ENCODE data around the gene LRRC3.

The LRRC3 gene

DNA sequence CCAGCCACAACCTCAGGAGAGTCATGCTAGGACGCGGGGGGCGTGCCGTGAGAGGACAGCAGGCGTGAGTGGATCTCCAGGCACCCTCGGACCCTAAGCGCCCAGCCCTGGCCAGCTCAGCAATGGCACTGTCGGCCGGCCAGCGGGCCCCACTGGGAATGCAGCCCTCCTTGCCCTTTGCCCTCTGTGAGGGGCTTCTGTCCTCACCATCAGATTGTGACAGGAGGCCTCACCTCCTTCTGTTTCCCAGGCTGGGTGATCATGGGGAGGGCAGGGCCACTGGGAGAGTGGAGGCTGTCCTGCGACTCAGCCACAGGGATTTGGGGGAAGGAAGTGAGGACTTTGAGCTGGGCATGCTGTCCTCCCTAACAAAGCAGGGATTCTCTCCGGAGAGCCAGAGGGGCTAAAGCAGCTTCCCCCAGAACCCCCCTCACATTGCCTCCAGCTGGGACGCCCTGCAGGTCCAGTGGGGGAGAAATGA, 6.6 kb upstream of the LRRC3 start:
- Histone ChIP-seq H3K4me1 (ENCODE audit: control insufficient read depth in 2 of 2, insufficient read depth in 2 of 2, low read length in 2 of 2) (no peaks in the 10 kb centered on the region), H3K4me3 (ENCODE audit: low read length in 2 of 2) (no peak overlapping the region), H3K36me3 (ENCODE audit: control insufficient read depth in 2 of 2, insufficient read depth in 2 of 2, low read length in 2 of 2) (no peaks in the 10 kb centered on the region), H3K27ac (ENCODE audit: low read depth in 2 of 2, low read length in 2 of 2) (no peak overlapping the region), H3K9me3 (ENCODE audit: control insufficient read depth in 2 of 2, low read length in 2 of 2) (peaks cover 0 to 2% of the 10 kb centered on the region in 2 donors), H3K27me3 (ENCODE audit: control insufficient read depth in 2 of 2, insufficient read depth in 2 of 2, low read length in 2 of 2) (peaks cover 0 to 9% of the 10 kb centered on the region in 2 donors), H3K9ac (ENCODE audit: low read depth in 1 of 2, low read length in 2 of 2) (no peak overlapping the region)

DNA sequence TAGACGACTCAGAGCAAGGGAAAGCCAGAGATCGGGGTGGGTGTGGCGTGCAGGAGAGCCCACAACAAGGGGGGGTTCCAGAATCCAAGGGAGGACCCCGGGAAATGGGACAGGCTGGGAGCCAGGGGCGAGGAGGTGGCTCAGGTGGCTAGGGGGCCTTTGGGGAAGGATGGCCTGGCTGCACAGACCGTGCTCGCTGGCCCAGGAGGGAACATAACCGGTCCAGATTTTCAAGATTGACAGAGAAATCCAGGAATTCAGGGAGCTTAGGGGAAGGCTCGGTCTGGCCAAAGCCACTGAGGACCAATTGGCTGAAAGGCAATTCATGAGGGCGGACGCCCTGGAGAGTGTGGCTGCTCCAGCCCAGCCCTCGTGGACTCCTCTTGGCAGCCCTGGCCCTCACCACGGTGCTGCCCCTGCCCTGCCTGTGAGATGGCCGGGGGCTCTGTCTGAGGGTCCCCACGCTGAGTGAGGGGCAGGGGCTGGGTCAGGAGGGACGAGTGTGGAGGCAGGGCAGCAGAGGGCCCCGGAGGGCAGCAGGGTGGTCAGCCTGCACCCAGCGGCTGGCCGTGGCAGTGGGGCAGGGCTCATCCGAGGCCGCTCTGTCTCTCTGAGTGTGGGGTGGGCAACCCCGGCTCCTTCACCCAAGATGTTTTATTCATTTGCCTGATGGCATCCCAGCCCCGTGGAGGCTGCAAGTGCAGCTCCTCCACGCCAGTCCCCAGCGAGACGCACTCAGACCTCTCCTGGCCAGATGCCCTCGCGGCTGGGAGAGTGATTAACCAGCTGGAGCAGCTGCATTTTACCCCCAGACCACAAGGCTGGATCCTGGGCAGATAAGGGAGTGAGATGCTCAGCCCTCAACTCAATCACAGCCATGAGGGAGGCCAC, 5.6 kb upstream of the LRRC3 start:
- no peak overlapping the region for H3K27ac ChIP-seq (ENCODE audit: low read depth in 2 of 2, low read length in 2 of 2)

DNA sequence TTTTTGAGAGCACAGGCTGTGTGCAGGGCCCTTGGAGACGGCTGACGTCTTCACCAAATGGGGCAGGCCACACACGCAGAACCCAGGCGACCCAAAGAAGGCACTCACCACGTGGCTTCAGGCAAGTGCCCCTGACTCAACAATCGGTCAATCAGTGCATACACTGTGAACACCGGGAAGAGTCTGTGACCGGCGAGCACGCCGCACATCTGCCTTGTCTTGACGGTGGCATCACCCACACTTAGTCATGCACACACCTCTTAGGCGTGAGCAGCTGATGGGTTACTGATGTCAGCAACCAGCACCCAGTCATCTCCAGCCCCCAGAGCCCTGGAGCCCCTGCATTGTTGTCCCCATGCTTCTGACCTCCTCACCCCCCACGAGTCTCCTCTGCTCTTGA, 4.9 kb upstream of the LRRC3 start:
- H3K36me3 ChIP-seq (ENCODE audit: control insufficient read depth in 2 of 2, insufficient read depth in 2 of 2, low read length in 2 of 2) = no peaks in the 10 kb centered on the region
- H3K4me1 ChIP-seq (ENCODE audit: control insufficient read depth in 2 of 2, insufficient read depth in 2 of 2, low read length in 2 of 2) = no peaks in the 10 kb centered on the region
- peaks cover 0 to 9% of the 10 kb centered on the region in 2 donors for H3K27me3 ChIP-seq (ENCODE audit: control insufficient read depth in 2 of 2, insufficient read depth in 2 of 2, low read length in 2 of 2)
- H3K9me3 ChIP-seq (ENCODE audit: control insufficient read depth in 2 of 2, low read length in 2 of 2) = peaks cover 0 to 7% of the 10 kb centered on the region in 2 donors
- no peak overlapping the region for H3K9ac ChIP-seq (ENCODE audit: low read depth in 1 of 2, low read length in 2 of 2)
- no peak overlapping the region for H3K4me3 ChIP-seq (ENCODE audit: low read length in 2 of 2)
- H3K27ac ChIP-seq (ENCODE audit: low read depth in 2 of 2, low read length in 2 of 2) = no peak overlapping the region

More for the DNA sequence above, 5.6 kb upstream of the LRRC3 start:
- H3K4me1 ChIP-seq (ENCODE audit: control insufficient read depth in 2 of 2, insufficient read depth in 2 of 2, low read length in 2 of 2) = no peaks in the 10 kb centered on the region
- no peaks in the 10 kb centered on the region for H3K36me3 ChIP-seq (ENCODE audit: control insufficient read depth in 2 of 2, insufficient read depth in 2 of 2, low read length in 2 of 2)
- H3K27me3 ChIP-seq (ENCODE audit: control insufficient read depth in 2 of 2, insufficient read depth in 2 of 2, low read length in 2 of 2) = peaks cover 0 to 9% of the 10 kb centered on the region in 2 donors
- H3K9ac ChIP-seq (ENCODE audit: low read depth in 1 of 2, low read length in 2 of 2) = no peak overlapping the region
- peaks cover 0 to 6% of the 10 kb centered on the region in 2 donors for H3K9me3 ChIP-seq (ENCODE audit: control insufficient read depth in 2 of 2, low read length in 2 of 2)
- no peak overlapping the region for H3K4me3 ChIP-seq (ENCODE audit: low read length in 2 of 2)

DNA sequence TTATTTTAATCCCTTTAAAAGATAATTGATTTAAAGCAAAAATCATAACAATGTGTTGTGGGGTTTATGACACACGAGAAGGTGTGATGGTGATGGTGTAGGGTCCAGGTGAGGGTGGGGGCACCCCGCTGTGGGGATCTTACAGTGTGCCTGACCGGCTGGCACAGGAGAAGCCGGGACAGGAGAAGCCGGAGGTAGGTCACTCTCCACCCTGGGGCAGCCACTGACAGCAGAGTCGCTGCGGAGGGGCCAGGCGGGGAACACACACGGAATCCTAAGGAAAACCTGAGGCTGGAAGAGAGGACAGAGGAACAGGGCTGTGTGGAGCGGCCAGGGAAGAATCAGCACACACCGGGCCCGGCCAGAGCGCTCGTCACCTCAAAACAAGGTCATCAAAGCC, 4.3 kb upstream of the LRRC3 start:
- Histone ChIP-seq H3K4me3 (ENCODE audit: low read length in 2 of 2) (no peak overlapping the region), H3K27ac (ENCODE audit: low read depth in 2 of 2, low read length in 2 of 2) (no peak overlapping the region), H3K9me3 (ENCODE audit: control insufficient read depth in 2 of 2, low read length in 2 of 2) (peaks cover 0 to 7% of the 10 kb centered on the region in 2 donors), H3K36me3 (ENCODE audit: control insufficient read depth in 2 of 2, insufficient read depth in 2 of 2, low read length in 2 of 2) (no peaks in the 10 kb centered on the region), H3K27me3 (ENCODE audit: control insufficient read depth in 2 of 2, insufficient read depth in 2 of 2, low read length in 2 of 2) (peaks cover 0 to 9% of the 10 kb centered on the region in 2 donors), H3K4me1 (ENCODE audit: control insufficient read depth in 2 of 2, insufficient read depth in 2 of 2, low read length in 2 of 2) (peaks cover 0 to 1% of the 10 kb centered on the region in 2 donors), H3K9ac (ENCODE audit: low read depth in 1 of 2, low read length in 2 of 2) (no peak overlapping the region)

DNA sequence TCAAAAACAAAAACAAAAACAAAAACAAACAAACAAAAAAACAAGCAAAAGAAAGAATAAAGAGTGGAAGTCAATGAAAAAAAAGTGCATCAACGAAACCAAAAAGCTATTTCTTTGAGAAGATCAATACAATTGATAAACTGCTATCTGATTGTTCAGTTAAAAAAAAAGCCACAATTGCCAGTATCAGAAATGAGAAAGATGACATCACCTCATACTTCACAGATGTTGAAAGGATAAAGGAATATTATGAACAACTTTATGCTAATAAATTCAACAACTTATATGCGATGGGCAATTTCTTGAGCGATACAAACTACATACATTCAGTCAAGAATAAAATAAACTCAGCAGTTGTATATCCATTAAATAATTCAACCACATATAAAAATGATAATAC, 2.2 kb upstream of the LRRC3 start:
- Histone ChIP-seq H3K36me3 (ENCODE audit: control insufficient read depth in 2 of 2, insufficient read depth in 2 of 2, low read length in 2 of 2) (no peaks in the 10 kb centered on the region), H3K27ac (ENCODE audit: low read depth in 2 of 2, low read length in 2 of 2) (no peak overlapping the region), H3K9ac (ENCODE audit: low read depth in 1 of 2, low read length in 2 of 2) (no peak overlapping the region), H3K27me3 (ENCODE audit: control insufficient read depth in 2 of 2, insufficient read depth in 2 of 2, low read length in 2 of 2) (peaks cover 0 to 5% of the 10 kb centered on the region in 2 donors), H3K4me1 (ENCODE audit: control insufficient read depth in 2 of 2, insufficient read depth in 2 of 2, low read length in 2 of 2) (peaks cover 7 to 10% of the 10 kb centered on the region in 2 donors), H3K9me3 (ENCODE audit: control insufficient read depth in 2 of 2, low read length in 2 of 2) (peaks cover 0 to 7% of the 10 kb centered on the region in 2 donors), H3K4me3 (ENCODE audit: low read length in 2 of 2) (no peak overlapping the region)

DNA sequence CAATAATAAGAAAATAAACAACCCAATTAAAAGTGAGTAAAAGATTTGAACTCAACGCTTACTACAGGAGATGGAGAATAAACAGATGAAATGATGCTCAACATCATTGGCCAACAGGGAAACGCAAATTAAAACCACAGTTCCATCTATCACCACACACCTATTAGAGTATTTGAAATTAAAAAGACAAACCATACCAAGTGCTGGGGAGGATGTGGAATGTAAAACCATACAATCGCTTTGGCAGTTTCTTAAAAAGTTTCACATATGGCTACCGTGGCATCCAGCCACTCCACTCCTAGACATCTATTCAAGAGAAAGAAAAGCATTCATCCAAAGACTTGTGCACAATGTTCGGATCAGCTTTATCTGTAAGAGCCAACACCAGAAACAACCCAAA, 1.3 kb upstream of the LRRC3 start:
- peaks cover 0 to 5% of the 10 kb centered on the region in 2 donors for H3K27me3 ChIP-seq (ENCODE audit: control insufficient read depth in 2 of 2, insufficient read depth in 2 of 2, low read length in 2 of 2)
- no peaks in the 10 kb centered on the region for H3K36me3 ChIP-seq (ENCODE audit: control insufficient read depth in 2 of 2, insufficient read depth in 2 of 2, low read length in 2 of 2)
- H3K4me1 ChIP-seq (ENCODE audit: control insufficient read depth in 2 of 2, insufficient read depth in 2 of 2, low read length in 2 of 2) = peaks cover 7 to 10% of the 10 kb centered on the region in 2 donors
- H3K27ac ChIP-seq (ENCODE audit: low read depth in 2 of 2, low read length in 2 of 2) = no peak overlapping the region
- no peak overlapping the region for H3K9ac ChIP-seq (ENCODE audit: low read depth in 1 of 2, low read length in 2 of 2)
- H3K9me3 ChIP-seq (ENCODE audit: control insufficient read depth in 2 of 2, low read length in 2 of 2) = peaks cover 0 to 7% of the 10 kb centered on the region in 2 donors
- no peak overlapping the region for H3K4me3 ChIP-seq (ENCODE audit: low read length in 2 of 2)

DNA sequence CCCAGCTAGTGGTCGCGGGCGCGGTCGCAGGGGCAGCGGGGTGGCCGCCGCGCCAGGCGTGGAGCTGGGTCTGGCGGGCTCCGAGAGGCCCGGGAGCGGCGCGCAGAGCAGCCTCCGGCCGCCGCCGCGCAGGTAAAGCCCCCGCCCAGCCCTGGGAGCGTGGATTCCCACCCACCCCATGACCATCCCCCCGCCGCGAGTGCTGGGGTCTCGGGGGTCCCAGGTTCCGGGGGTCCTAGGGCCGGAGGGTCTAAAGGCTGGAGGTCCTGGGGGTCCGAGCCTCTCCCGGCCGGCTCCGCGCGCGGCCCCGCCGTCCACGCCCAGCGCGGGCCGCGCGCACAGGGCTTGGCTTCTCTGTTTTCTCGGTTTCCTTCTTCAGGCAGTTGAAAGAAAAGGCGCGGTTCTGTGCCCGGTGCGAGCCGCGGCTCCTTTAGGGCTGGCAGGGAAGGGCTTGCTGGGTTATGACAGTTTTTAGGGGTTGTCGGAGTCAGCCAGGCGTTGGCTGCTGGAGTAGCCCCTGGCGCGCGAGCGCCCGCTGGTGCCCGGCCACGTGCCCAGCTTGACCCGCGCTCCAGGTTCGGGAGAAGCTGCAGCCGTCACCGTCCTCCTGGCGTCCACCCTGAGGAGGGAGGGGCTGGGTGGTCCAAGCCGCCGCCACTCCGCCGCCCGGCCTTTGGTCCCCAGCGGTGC, 359 bp downstream of the LRRC3 start:
- peaks cover 7 to 10% of the 10 kb centered on the region in 2 donors for H3K4me1 ChIP-seq (ENCODE audit: control insufficient read depth in 2 of 2, insufficient read depth in 2 of 2, low read length in 2 of 2)
- peak overlapping the region; percentile 47 to 54 for H3K9ac ChIP-seq (ENCODE audit: low read depth in 1 of 2, low read length in 2 of 2)
- peaks cover 0 to 3% of the 10 kb centered on the region in 2 donors for H3K27me3 ChIP-seq (ENCODE audit: control insufficient read depth in 2 of 2, insufficient read depth in 2 of 2, low read length in 2 of 2)
- no peaks in the 10 kb centered on the region for H3K36me3 ChIP-seq (ENCODE audit: control insufficient read depth in 2 of 2, insufficient read depth in 2 of 2, low read length in 2 of 2)
- peaks cover 0 to 7% of the 10 kb centered on the region in 2 donors for H3K9me3 ChIP-seq (ENCODE audit: control insufficient read depth in 2 of 2, low read length in 2 of 2)
- H3K4me3 ChIP-seq (ENCODE audit: low read length in 2 of 2) = peak overlapping the region; percentile 58 to 70
- peak overlapping the region in 1 of 2 donors; percentile 43 for H3K27ac ChIP-seq (ENCODE audit: low read depth in 2 of 2, low read length in 2 of 2)

DNA sequence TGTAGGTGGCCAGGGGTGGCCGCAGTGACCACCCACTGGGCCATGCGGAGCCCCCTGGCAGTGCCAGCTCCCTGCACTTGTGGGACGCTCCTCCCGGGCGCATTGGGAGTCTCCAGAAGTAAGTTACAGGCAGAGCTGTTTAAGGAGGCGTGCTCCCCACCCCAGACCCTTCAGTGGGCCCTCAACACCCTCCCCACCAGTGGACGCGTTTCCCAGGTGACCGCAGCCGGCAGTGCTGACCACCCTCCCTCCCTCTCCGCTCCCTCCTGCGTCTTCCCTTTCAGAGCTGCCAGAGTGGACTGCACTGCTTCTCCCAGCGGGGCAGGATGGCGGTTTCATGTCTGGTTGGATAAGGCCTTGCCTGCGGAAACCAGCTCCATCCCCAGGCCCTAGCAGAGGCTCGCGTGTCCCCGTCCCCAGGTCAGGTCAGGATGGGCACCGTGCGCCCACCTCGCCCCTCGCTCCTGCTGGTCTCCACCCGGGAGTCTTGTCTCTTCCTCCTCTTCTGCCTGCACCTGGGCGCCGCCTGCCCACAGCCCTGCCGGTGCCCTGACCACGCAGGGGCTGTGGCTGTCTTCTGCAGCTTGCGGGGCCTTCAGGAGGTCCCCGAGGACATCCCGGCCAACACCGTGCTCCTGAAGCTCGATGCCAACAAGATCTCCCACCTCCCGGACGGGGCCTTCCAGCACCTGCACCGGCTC, 1.1 kb downstream of the LRRC3 start:
- H3K27ac ChIP-seq (ENCODE audit: low read depth in 2 of 2, low read length in 2 of 2) = peak overlapping the region in 1 of 2 donors; percentile 43
- H3K27me3 ChIP-seq (ENCODE audit: control insufficient read depth in 2 of 2, insufficient read depth in 2 of 2, low read length in 2 of 2) = peaks cover 0 to 3% of the 10 kb centered on the region in 2 donors
- H3K9me3 ChIP-seq (ENCODE audit: control insufficient read depth in 2 of 2, low read length in 2 of 2) = peaks cover 0 to 7% of the 10 kb centered on the region in 2 donors
- peak overlapping the region; percentile 58 to 70 for H3K4me3 ChIP-seq (ENCODE audit: low read length in 2 of 2)
- H3K36me3 ChIP-seq (ENCODE audit: control insufficient read depth in 2 of 2, insufficient read depth in 2 of 2, low read length in 2 of 2) = no peaks in the 10 kb centered on the region
- peaks cover 7 to 10% of the 10 kb centered on the region in 2 donors for H3K4me1 ChIP-seq (ENCODE audit: control insufficient read depth in 2 of 2, insufficient read depth in 2 of 2, low read length in 2 of 2)
- peak overlapping the region in 1 of 2 donors; percentile 54 for H3K9ac ChIP-seq (ENCODE audit: low read depth in 1 of 2, low read length in 2 of 2)

DNA sequence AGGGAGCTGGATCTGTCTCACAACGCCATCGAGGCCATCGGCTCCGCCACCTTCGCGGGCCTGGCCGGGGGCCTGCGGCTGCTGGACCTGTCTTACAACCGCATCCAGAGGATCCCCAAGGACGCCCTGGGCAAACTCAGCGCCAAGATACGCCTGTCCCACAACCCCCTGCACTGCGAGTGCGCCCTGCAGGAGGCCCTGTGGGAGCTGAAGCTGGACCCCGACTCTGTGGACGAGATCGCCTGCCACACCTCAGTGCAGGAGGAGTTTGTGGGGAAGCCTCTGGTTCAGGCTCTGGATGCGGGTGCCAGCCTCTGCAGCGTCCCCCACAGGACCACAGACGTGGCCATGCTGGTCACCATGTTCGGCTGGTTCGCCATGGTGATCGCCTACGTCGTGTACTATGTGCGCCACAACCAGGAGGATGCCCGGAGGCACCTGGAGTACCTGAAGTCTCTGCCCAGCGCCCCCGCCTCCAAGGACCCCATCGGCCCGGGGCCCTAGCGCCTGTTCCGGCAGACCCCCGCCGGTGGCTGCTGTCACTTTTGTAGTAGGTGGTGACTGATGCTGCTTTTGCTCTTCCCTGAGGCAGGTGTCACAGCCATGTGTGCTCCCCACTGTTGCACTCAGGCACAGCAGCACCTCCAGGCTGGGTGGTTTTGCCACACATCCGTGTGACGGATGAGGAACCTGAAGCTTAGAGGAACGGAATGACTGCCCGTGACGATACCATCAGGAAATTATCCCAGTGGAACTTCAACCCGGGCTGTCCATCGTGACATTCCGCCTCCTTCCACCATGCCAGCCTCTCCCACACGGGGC, 1.8 kb downstream of the LRRC3 start:
- Histone ChIP-seq H3K9me3 (ENCODE audit: control insufficient read depth in 2 of 2, low read length in 2 of 2) (peaks cover 0 to 6% of the 10 kb centered on the region in 2 donors), H3K36me3 (ENCODE audit: control insufficient read depth in 2 of 2, insufficient read depth in 2 of 2, low read length in 2 of 2) (no peaks in the 10 kb centered on the region), H3K27me3 (ENCODE audit: control insufficient read depth in 2 of 2, insufficient read depth in 2 of 2, low read length in 2 of 2) (no peaks in the 10 kb centered on the region), H3K9ac (ENCODE audit: low read depth in 1 of 2, low read length in 2 of 2) (no peak overlapping the region), H3K4me3 (ENCODE audit: low read length in 2 of 2) (no peak overlapping the region), H3K27ac (ENCODE audit: low read depth in 2 of 2, low read length in 2 of 2) (no peak overlapping the region), H3K4me1 (ENCODE audit: control insufficient read depth in 2 of 2, insufficient read depth in 2 of 2, low read length in 2 of 2) (peaks cover 7 to 10% of the 10 kb centered on the region in 2 donors)

Data from mucosa of rectum (tissue), 2 donors.